ENCODE measurements around the gene NRXN3.
"Not testable (repeated sequence)": the region's sequence is repeated elsewhere in the genome, so short reads cannot be mapped to it uniquely, and the experiment has no call there.

GRCh38 chr14:79767721-79768120, 1597.5 kb downstream of the NRXN3 start:
- TF ChIP-seq TAF1 (IDR thresholded peaks at IDR 0.05; ENCODE audit: low read depth); POLR2AphosphoS5 (IDR thresholded peaks at IDR 0.05); CTCF (IDR thresholded peaks at IDR 0.05; ENCODE audit: poor library complexity, severe bottlenecking); REST (IDR thresholded peaks at IDR 0.05; ENCODE audit: borderline replicate concordance); MXI1 (conservative IDR thresholded peaks at IDR 0.05; ENCODE audit: poor library complexity, severe bottlenecking): not testable (repeated sequence)
